Vein endothelial cell (primary cell): ENCODE data around the gene DEPDC1. TPM values are rescaled to one million over a fixed set of nuclear protein-coding genes. Genes with fewer than 3 reads are reported as not detected.

Experiments
- small RNA-seq: library from RNA; depleted of rRNA; stranded (forward); fragments of <200 nt; gene quantifications from one replicate; pipeline ENCODE3, GENCODE V24; 2012
- total RNA-seq: library from RNA; depleted of rRNA; stranded (reverse); fragments of >200 nt; gene quantifications from 2 replicates; pipeline ENCODE4 v1.2.3, GENCODE V29; 2012

DEPDC1 gene, protein sequence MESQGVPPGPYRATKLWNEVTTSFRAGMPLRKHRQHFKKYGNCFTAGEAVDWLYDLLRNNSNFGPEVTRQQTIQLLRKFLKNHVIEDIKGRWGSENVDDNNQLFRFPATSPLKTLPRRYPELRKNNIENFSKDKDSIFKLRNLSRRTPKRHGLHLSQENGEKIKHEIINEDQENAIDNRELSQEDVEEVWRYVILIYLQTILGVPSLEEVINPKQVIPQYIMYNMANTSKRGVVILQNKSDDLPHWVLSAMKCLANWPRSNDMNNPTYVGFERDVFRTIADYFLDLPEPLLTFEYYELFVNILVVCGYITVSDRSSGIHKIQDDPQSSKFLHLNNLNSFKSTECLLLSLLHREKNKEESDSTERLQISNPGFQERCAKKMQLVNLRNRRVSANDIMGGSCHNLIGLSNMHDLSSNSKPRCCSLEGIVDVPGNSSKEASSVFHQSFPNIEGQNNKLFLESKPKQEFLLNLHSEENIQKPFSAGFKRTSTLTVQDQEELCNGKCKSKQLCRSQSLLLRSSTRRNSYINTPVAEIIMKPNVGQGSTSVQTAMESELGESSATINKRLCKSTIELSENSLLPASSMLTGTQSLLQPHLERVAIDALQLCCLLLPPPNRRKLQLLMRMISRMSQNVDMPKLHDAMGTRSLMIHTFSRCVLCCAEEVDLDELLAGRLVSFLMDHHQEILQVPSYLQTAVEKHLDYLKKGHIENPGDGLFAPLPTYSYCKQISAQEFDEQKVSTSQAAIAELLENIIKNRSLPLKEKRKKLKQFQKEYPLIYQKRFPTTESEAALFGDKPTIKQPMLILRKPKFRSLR
- 7.8 and 24.0 TPM in 2 replicates for total RNA-seq

DNA sequence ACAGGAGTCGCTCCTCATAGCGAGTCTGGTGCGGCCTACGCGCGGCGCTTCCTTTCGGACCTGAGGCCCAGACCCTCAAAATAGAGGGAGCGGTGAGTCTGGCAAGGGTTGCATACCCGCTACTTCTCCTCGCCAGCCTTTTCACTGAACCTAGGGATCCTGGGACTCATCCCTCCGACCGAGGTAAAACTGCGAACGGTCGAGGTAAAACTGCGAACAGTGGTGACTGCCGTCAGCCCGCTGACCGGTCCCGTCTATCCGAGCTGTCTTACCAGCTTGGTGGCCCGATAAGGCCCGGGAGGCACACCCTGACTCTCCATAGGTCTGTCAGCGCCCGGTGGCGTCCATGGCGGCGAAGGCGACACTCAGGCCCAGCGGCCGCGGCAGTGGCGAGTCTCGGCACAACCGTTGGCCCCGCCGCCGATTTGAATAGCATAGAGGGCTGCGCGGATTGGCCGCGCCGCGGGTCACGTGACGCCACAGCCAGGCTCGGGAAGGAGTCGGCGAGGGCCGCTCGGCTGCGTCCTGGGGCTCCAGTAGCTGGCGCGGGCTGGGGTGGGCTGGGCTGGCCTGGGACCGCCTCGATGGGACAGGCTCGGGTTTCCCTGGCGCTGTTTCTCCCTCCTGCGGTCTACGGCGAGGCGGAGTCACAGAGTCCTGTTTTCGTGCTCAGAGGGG is at the start of gene DEPDC1:
DEPDC1 (minus strand) TSS at position 403 of the 678 bp plus-strand sequence; CDS start at position 320, 83 bp downstream.

DNA sequence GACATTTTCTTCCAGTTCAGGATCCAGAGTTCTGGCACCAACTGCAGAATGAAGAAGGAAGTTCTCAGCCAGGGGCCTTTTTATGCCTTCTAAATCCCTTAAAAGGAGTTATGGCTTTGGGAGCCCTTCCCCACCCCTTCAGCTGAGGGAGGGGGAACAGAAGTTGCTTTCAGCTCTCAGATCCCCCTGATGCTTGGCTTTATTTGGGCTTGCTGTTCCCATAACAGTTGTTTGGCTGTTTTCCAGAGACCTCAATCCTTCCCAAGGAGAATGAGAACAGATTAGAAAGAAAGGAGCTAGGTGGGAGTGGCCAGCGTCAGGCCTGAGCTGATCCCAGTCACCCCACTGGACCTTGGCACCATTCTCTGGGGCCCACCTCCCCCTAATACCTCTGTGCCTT is 47.0 kb downstream of the DEPDC1 start, which contains the start of gene RPE65:
RPE65 (minus strand) TSS at position 54 of the 400 bp plus-strand sequence; CDS start at position 5, 49 bp downstream.

Small RNA genes within 50 kb of the gene (small RNA-seq; reads per million reads assigned to genes)
- gene TXNP2: not detected

Other genes with a start within 250 kb of the DEPDC1 start
- gene RPE65, start 47.1 kb downstream of the DEPDC1 start, total RNA-seq: not detected in 2 replicates